HepG2 (cell line): ENCODE data around the gene TGFBRAP1. TPM values are rescaled to one million over a fixed set of nuclear protein-coding genes. Genes with fewer than 3 reads are reported as not detected.

Experiments used
- ATAC-seq: fragments of 200-7000 bp; cut with Tn5 transposase; 3 replicates; pipeline ENCODE4 v1.9.1; 2020; ENCODE audit warnings: mild to moderate bottlenecking, moderate library complexity
- BruUV-seq: library from RNA; stranded (reverse); fragments of 400-500 nt; replicated peaks from 2 replicates; lab custom pipeline; 2021; lab: Mats Ljungman, UMichigan
- CTCF ChIA-PET: fragments of 300-600 bp; formaldehyde crosslinking; extraction: SDS; loops from one replicate; lab custom pipeline; 2021; ENCODE audit warnings: low total read pairs, inconsistent platforms, low intra/inter-chr PET ratio; lab: Yijun Ruan, JAX
- POLR2A ChIA-PET: fragments of 350-600 bp; sonication (Branson Sonifier 250); formaldehyde crosslinking; loops from one replicate; lab custom pipeline; 2020; ENCODE audit warnings: antibody characterized with exemption, inconsistent platforms; lab: Yijun Ruan, JAX
- DNase-seq: peaks from one replicate; pipeline ENCODE4 v3.0.0-alpha.2; 2015; ENCODE audit warnings: low spot score
- FAIRE-seq: peaks from 3 replicates; lab custom pipeline; 2011; peaks lifted over from hg19 to GRCh38; lab: Jason Lieb, UNC
- H2AFZ ChIP-seq: one replicate; pipeline ENCODE4 v1.6.1; 2011; ENCODE audit warnings: low read length, inconsistent platforms
- H3K27ac ChIP-seq: fragments of 300-600 bp; 3 replicates; pipeline ENCODE4 v1.8.0; 2011; ENCODE audit warnings: mixed run types, mild to moderate bottlenecking, mixed read lengths, low read length, inconsistent platforms; ENCODE audit not compliant: insufficient read depth; ENCODE audit errors: extremely low read length
- H3K27me3 ChIP-seq, 2 experiments: fragments of 200-600 bp in 1 of 2; 2 replicates in 1 of 2; 3 replicates in 1 of 2; pipeline versions ENCODE4 v1.6.0 to v1.8.0; 2011; ENCODE audit warnings: low read length in 2 of 2, mild to moderate bottlenecking in 2 of 2, moderate library complexity in 2 of 2, inconsistent platforms in 1 of 2; ENCODE audit not compliant: insufficient read depth in 2 of 2, control insufficient read depth in 1 of 2
- H3K36me3 ChIP-seq, 2 experiments: fragments of 200-600 bp in 1 of 2; replicated peaks in 1 of 2; 2 replicates in 1 of 2; 3 replicates in 1 of 2; pipeline versions ENCODE4 v1.5.1 to v1.8.0; 2011; ENCODE audit warnings: low read length in 2 of 2, inconsistent platforms in 1 of 2; ENCODE audit not compliant: insufficient read depth in 2 of 2, control insufficient read depth in 1 of 2
- H3K4me1 ChIP-seq: 2 replicates; pipeline ENCODE4 v1.5.1; 2012; ENCODE audit warnings: low read length, inconsistent platforms; ENCODE audit not compliant: insufficient read depth
- H3K4me2 ChIP-seq: 2 replicates; pipeline ENCODE4 v1.6.0; 2011; ENCODE audit warnings: low read depth, low read length, inconsistent platforms
- H3K4me3 ChIP-seq, 3 experiments: fragments of 200-600 bp in 1 of 3; sonication (generic), shearing (Covaris generic) in 1 of 3; replicated peaks in 1 of 3; 2 replicates each; pipeline ENCODE4 v1.5.1; 2011 to 2016; ENCODE audit warnings: low read length in 3 of 3, inconsistent platforms in 2 of 3, low read depth in 2 of 3, mild to moderate bottlenecking in 2 of 3, control low read depth in 1 of 3, mixed read lengths in 1 of 3; ENCODE audit not compliant: insufficient read depth in 1 of 3
- H3K79me2 ChIP-seq: one replicate; pipeline ENCODE4 v1.6.1; 2011; ENCODE audit warnings: low read length, inconsistent platforms; ENCODE audit not compliant: insufficient read depth
- H3K9ac ChIP-seq: 2 replicates; pipeline ENCODE4 v1.6.0; 2011; ENCODE audit warnings: mild to moderate bottlenecking, low read depth, low read length, inconsistent platforms; ENCODE audit not compliant: insufficient read depth
- H3K9me3 ChIP-seq: 2 replicates; pipeline ENCODE4 v1.5.1; 2012; ENCODE audit warnings: mild to moderate bottlenecking, low read length
- H4K20me1 ChIP-seq: 2 replicates; pipeline ENCODE4 v1.6.0; 2011; ENCODE audit warnings: inconsistent platforms, mild to moderate bottlenecking, low read length, moderate library complexity; ENCODE audit not compliant: insufficient read depth
- AKAP8 ChIP-seq: sonication (generic); formaldehyde crosslinking; IDR thresholded peaks from 2 replicates; pipeline ENCODE4 v1.5.1; 2020; ENCODE audit warnings: mild to moderate bottlenecking, missing genetic modification reagents
- GPBP1L1 ChIP-seq: sonication (generic); formaldehyde crosslinking; IDR thresholded peaks from 2 replicates; pipeline ENCODE4 v1.5.0; 2020; ENCODE audit warnings: mild to moderate bottlenecking, missing genetic modification reagents
- HOXA9 ChIP-seq: sonication (generic); formaldehyde crosslinking; IDR thresholded peaks from 2 replicates; pipeline ENCODE4 v1.8.1; 2022; ENCODE audit warnings: missing genetic modification reagents, mild to moderate bottlenecking, moderate library complexity, borderline replicate concordance
- IRF9 ChIP-seq: sonication (generic); formaldehyde crosslinking; IDR thresholded peaks from 2 replicates; pipeline ENCODE4 v1.8.0; 2022; ENCODE audit warnings: missing genetic modification reagents, mild to moderate bottlenecking, borderline replicate concordance
- NR2F2 ChIP-seq: IDR thresholded peaks from 2 replicates; pipeline ENCODE4 v1.6.1; 2012; ENCODE audit warnings: low read depth, inconsistent platforms, borderline replicate concordance
- PHF20 ChIP-seq: sonication (generic); formaldehyde crosslinking; IDR thresholded peaks from 2 replicates; pipeline ENCODE4 v1.5.0; 2020; ENCODE audit warnings: mild to moderate bottlenecking, missing genetic modification reagents
- WGBS: methylation state at CpG from one replicate; pipeline ENCODE4 v1.1.6; 2017; ENCODE audit warnings: low lambda C conversion rate; 5-methylcytosine and 5-hydroxymethylcytosine counted together
- in situ Hi-C: cut with HindIII; loops from 2 replicates; pipeline ENCODE4 v1.10.0; 2017; ENCODE audit warnings: low pct_unique_long_range_greater_than_20kb; ENCODE audit not compliant: extremely low pct_ligation_motif_present
- intact Hi-C: fragments of 100-400 bp; cut with micrococcal nuclease; formaldehyde crosslinking; loops from one replicate; pipeline ENCODE4 v1.10.0; 2022; ENCODE audit not compliant: unreplicated experiment
- polyA plus RNA-seq, 8 experiments: library from polyadenylated mRNA; depleted of rRNA in 3 of 8; stranded (reverse) in 7 of 8; unstranded in 1 of 8; fragments of >200 nt; fragmentation: Illumina TruSeq in 4 of 8; extraction: Trizol in 4 of 8; gene quantifications; 2 replicates each; pipeline versions ENCODE4 v1.2.1 to v1.2.3, GENCODE V29; 2011 to 2016; ENCODE audit warnings: low read depth in 4 of 8, missing spikeins in 1 of 8, mixed read lengths in 1 of 8; ENCODE audit not compliant: insufficient read depth in 1 of 8
- total RNA-seq, 5 experiments: library from RNA; depleted of rRNA; stranded (reverse); fragments of >200 nt; fragmentation: Illumina TruSeq; extraction: Trizol; gene quantifications; 2 replicates each; pipeline ENCODE4 v1.2.3, GENCODE V29; 2016; ENCODE audit warnings: low read depth in 1 of 5
- TF ChIP-seq, protein P1 (sequence below): sonication (generic); formaldehyde crosslinking; IDR thresholded peaks from 2 replicates; pipeline ENCODE4 v1.8.0; 2022; ENCODE audit warnings: mild to moderate bottlenecking, missing genetic modification reagents

Gene TGFBRAP1
- total and polyA plus RNA-seq, 2 of the 13 experiments (the other 11 are each of a cell fraction or from before 2014, with no cell fraction given): 12.7 to 22.9 TPM

GRCh38 chr2:105215586-105216192 lies 113.8 kb downstream of the TGFBRAP1 start:
- no TSS peak for BruUV-seq
- Histone ChIP-seq H3K4me1 (no peaks in the 10 kb centered on the region), H3K4me3 (no peak overlapping the region), H3K9ac (no peak overlapping the region), H4K20me1 (no peaks in the 10 kb centered on the region), H3K36me3 (no peaks in the 10 kb centered on the region), H3K79me2 (no peaks in the 10 kb centered on the region), H2AFZ (no peak overlapping the region), H3K4me2 (no peak overlapping the region), H3K27me3 (peaks cover 1 to 26% of the 10 kb centered on the region in 2 experiments; a peak in 2 of 5 replicates), H3K9me3 (no peaks in the 10 kb centered on the region), H3K27ac (no peak overlapping the region)
- ATAC-seq (no peak), DNase-seq (no peak), FAIRE-seq (no peak)
- CTCF ChIA-PET: no interaction called here
- TF ChIP-seq GPBP1L1 (CRISPR knock-in tag) (no peak), HOXA9 (CRISPR knock-in tag) (no peak), NR2F2 (no peak), IRF9 (CRISPR knock-in tag) (no peak), PHF20 (CRISPR knock-in tag) (no peak), AKAP8 (CRISPR knock-in tag) (no peak)
- TF ChIP-seq, protein P1, sequence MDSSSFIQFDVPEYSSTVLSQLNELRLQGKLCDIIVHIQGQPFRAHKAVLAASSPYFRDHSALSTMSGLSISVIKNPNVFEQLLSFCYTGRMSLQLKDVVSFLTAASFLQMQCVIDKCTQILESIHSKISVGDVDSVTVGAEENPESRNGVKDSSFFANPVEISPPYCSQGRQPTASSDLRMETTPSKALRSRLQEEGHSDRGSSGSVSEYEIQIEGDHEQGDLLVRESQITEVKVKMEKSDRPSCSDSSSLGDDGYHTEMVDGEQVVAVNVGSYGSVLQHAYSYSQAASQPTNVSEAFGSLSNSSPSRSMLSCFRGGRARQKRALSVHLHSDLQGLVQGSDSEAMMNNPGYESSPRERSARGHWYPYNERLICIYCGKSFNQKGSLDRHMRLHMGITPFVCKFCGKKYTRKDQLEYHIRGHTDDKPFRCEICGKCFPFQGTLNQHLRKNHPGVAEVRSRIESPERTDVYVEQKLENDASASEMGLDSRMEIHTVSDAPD (CRISPR knock-in tag): no peak
- intact Hi-C loops (no loop called here), in situ Hi-C loops (no loop called here)
- WGBS: 18% methylated on average over 5 of the region's 5 CpGs
- POLR2A ChIA-PET: no interaction called here

Other genes with a start within 250 kb of the TGFBRAP1 start
- not detected in 2 replicates for gene GPR45, start 88.0 kb downstream of the TGFBRAP1 start, total RNA-seq (2016; rRNA removed; fragmentation: Illumina TruSeq; extraction: Trizol)
- not detected in 2 replicates for gene GPR45, start 88.0 kb downstream of the TGFBRAP1 start, polyA plus RNA-seq (2011; rRNA removed)
- 28.8 and 35.6 TPM in 2 replicates for gene C2orf49, start 7.8 kb upstream of the TGFBRAP1 start, total RNA-seq (2016; rRNA removed; fragmentation: Illumina TruSeq; extraction: Trizol)
- 21.6 and 24.7 TPM in 2 replicates for gene C2orf49, start 7.8 kb upstream of the TGFBRAP1 start, polyA plus RNA-seq (2011; rRNA removed)
- 1.9 and 2.3 TPM in 2 replicates for gene FHL2, start 69.3 kb upstream of the TGFBRAP1 start, total RNA-seq (2016; rRNA removed; fragmentation: Illumina TruSeq; extraction: Trizol)
- gene FHL2, start 69.3 kb upstream of the TGFBRAP1 start, polyA plus RNA-seq (2011; rRNA removed): 44.2 and 74.8 TPM in 2 replicates